Naive thymus-derived CD4-positive, alpha-beta T cell (primary cell): Measurements from ENCODE around the gene NHLRC2. TPM values are rescaled to one million over a fixed set of nuclear protein-coding genes. Genes with fewer than 3 reads are reported as not detected.

ENCODE experiments used
- ATAC-seq: fragments of 150-1000 bp; cut with Tn5 transposase; 2 replicates; pipeline ENCODE4 v1.10.0; 2021; ENCODE audit warnings: mild to moderate bottlenecking, moderate library complexity
- CTCF ChIA-PET: fragments of 350-600 bp; sonication (Branson Sonifier 250); formaldehyde crosslinking; loops from one replicate; lab custom pipeline; 2021; ENCODE audit warnings: antibody characterized with exemption; lab: Charles Lee
- POLR2A ChIA-PET: fragments of 350-600 bp; sonication (Branson Sonifier 250); formaldehyde crosslinking; loops from one replicate; lab custom pipeline; 2021; ENCODE audit warnings: antibody characterized with exemption, inconsistent platforms; lab: Charles Lee
- DNase-seq, 9 donors: peaks; one replicate each; pipeline versions ENCODE4 v3.0.0 to v3.0.0-alpha.2; 2020 to 2022; ENCODE audit warnings: mixed read lengths in 1 of 9
- H3K27ac ChIP-seq: one replicate; pipeline ENCODE4 v1.7.0; 2013; ENCODE audit warnings: mild to moderate bottlenecking, low read depth, low read length, moderate library complexity
- H3K27me3 ChIP-seq, 2 donors: one replicate each; pipeline ENCODE4 v1.7.0; 2013; ENCODE audit warnings: low read length in 2 of 2, mild to moderate bottlenecking in 2 of 2, moderate library complexity in 2 of 2; ENCODE audit not compliant: control insufficient read depth in 2 of 2, insufficient read depth in 2 of 2
- H3K36me3 ChIP-seq, 3 experiments: 1 replicate in 2 of 3; 2 replicates in 1 of 3; pipeline ENCODE4 v1.7.0; 2013; ENCODE audit warnings: low read length in 3 of 3, mild to moderate bottlenecking in 3 of 3, moderate library complexity in 1 of 3; ENCODE audit not compliant: insufficient read depth in 3 of 3, control insufficient read depth in 2 of 3
- H3K4me1 ChIP-seq, 2 donors: one replicate each; pipeline ENCODE4 v1.7.0; 2013; ENCODE audit warnings: low read length in 2 of 2, mild to moderate bottlenecking in 2 of 2, moderate library complexity in 1 of 2; ENCODE audit not compliant: control insufficient read depth in 2 of 2, insufficient read depth in 2 of 2
- H3K4me3 ChIP-seq: 2 replicates; pipeline ENCODE4 v1.7.0; 2013; ENCODE audit warnings: mild to moderate bottlenecking, low read length
- H3K9me3 ChIP-seq, 3 experiments: 1 replicate in 2 of 3; 2 replicates in 1 of 3; pipeline ENCODE4 v1.7.0; 2013; ENCODE audit warnings: low read length in 3 of 3; ENCODE audit not compliant: control insufficient read depth in 2 of 3
- H3K27ac Mint-ChIP-seq, 9 donors: one replicate each; pipeline ENCODE4 v1.8.0; 2020 to 2022; ENCODE audit warnings: mixed read lengths in 9 of 9, mild to moderate bottlenecking in 8 of 9, moderate library complexity in 5 of 9, inconsistent platforms in 2 of 9
- H3K27me3 Mint-ChIP-seq, 5 donors: one replicate each; pipeline ENCODE4 v1.8.0; 2021 to 2022; ENCODE audit warnings: mixed read lengths in 5 of 5, mild to moderate bottlenecking in 1 of 5
- H3K36me3 Mint-ChIP-seq, 5 donors: one replicate each; pipeline ENCODE4 v1.8.0; 2020 to 2022; ENCODE audit warnings: mixed read lengths in 5 of 5, mild to moderate bottlenecking in 3 of 5, inconsistent platforms in 1 of 5
- H3K4me1 Mint-ChIP-seq, 7 donors: one replicate each; pipeline ENCODE4 v1.8.0; 2020 to 2022; ENCODE audit warnings: mixed read lengths in 7 of 7, mild to moderate bottlenecking in 3 of 7, inconsistent platforms in 1 of 7
- H3K4me3 Mint-ChIP-seq, 10 donors: one replicate each; pipeline ENCODE4 v1.8.0; 2020 to 2022; ENCODE audit warnings: mild to moderate bottlenecking in 10 of 10, mixed read lengths in 10 of 10, moderate library complexity in 6 of 10, inconsistent platforms in 2 of 10
- H3K9me3 Mint-ChIP-seq, 11 donors: one replicate each; pipeline ENCODE4 v1.8.0; 2020 to 2022; ENCODE audit warnings: mixed read lengths in 11 of 11, mild to moderate bottlenecking in 4 of 11, inconsistent platforms in 1 of 11, moderate library complexity in 1 of 11
- intact Hi-C, 2 donors: fragments of 100-400 bp; cut with micrococcal nuclease; formaldehyde crosslinking; loops; one replicate each; pipeline ENCODE4 v1.15.1; 2023
- polyA plus RNA-seq, 2 donors: library from polyadenylated mRNA; unstranded; fragments of 300-500 nt; fragmentation: Illumina TruSeq; gene quantifications; one replicate each; pipeline ENCODE4 v1.2.3, GENCODE V29; 2021
- total RNA-seq, 6 experiments: library from RNA in 5 of 6; stranded (reverse) in 5 of 6; gene quantifications; 1 replicate in 5 of 6; 2 replicates in 1 of 6; pipeline ENCODE4 v1.2.3 and lab custom pipeline; 2021 to 2026

Gene NHLRC2
- total and polyA plus RNA-seq, 7 experiments from 2014 or later, result 4.2 to 25.9 (median 13.2) TPM

DNA sequence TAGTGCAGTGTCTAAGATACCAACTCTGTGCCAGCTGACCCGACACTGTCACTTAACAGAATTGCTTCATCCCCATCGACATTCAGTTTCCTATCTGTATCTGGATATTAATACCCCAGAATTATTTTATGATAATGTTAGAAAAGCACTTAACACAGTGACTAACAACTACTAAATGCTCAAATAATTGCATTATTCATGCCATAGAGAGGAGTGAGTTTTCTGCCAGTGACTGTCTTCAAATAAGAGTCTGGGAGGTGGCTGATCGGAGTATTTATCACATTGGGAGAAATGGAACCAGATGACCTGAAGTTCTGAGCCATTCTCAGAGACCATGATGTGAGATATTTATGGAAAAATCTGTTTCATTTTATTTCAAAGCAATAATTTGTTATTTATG, 65.7 kb downstream of the NHLRC2 start:
- Histone ChIP-seq H3K27ac (no peak overlapping the region), H3K27me3 (no peaks in the 10 kb centered on the region), H3K9me3 (peaks cover 0 to 6% (median 0%) of the 10 kb centered on the region in 3 experiments), H3K4me1 (no peaks in the 10 kb centered on the region), H3K4me3 (no peak overlapping the region), H3K36me3 (no peaks in the 10 kb centered on the region)
- ATAC-seq, result no peak
- ChIA-PET CTCF (no interaction called here), POLR2A (no interaction called here)
- peaks cover 5 to 14% (median 7%) of the 10 kb centered on the region in 5 donors for H3K36me3 Mint-ChIP-seq
- H3K4me3 Mint-ChIP-seq, result no peak overlapping the region
- H3K27ac Mint-ChIP-seq, result no peak overlapping the region
- peaks cover 0 to 2% (median 0%) of the 10 kb centered on the region in 7 donors for H3K4me1 Mint-ChIP-seq
- H3K27me3 Mint-ChIP-seq, result peaks cover 5 to 25% (median 15%) of the 10 kb centered on the region in 5 donors
- DNase-seq, result no peak
- peaks cover 0 to 16% (median 6%) of the 10 kb centered on the region in 11 donors for H3K9me3 Mint-ChIP-seq
- intact Hi-C loops, result loop anchor here in 1 of 2 donors (5.0 kb wide), 1 partner anchor 62 kb away; no protein-coding TSS in a partner anchor

- Mint-ChIP-seq H3K4me3 (no peak overlapping the region), H3K27me3 (peaks cover 6 to 26% (median 16%) of the 10 kb centered on the region in 5 donors), H3K27ac (no peak overlapping the region), H3K4me1 (peaks cover 0 to 2% (median 0%) of the 10 kb centered on the region in 7 donors), H3K36me3 (peaks cover 5 to 14% (median 7%) of the 10 kb centered on the region in 5 donors), H3K9me3 (peaks cover 0 to 19% (median 8%) of the 10 kb centered on the region in 11 donors)
- no peak for ATAC-seq
- no peaks in the 10 kb centered on the region for H3K36me3 ChIP-seq
- DNase-seq, result no peak
- H3K27ac ChIP-seq, result no peak overlapping the region
- ChIA-PET CTCF (no interaction called here), POLR2A (no interaction called here)
- no peaks in the 10 kb centered on the region for H3K4me1 ChIP-seq
- H3K27me3 ChIP-seq, result no peaks in the 10 kb centered on the region
- intact Hi-C loops, result loop anchor here in 1 of 2 donors (5.0 kb wide), 1 partner anchor 61 kb away; no protein-coding TSS in a partner anchor
- no peak overlapping the region for H3K4me3 ChIP-seq
- peaks cover 0 to 6% (median 0%) of the 10 kb centered on the region in 3 experiments for H3K9me3 ChIP-seq
These were observed 66.4 kb downstream of the NHLRC2 start for GRCh38 chr10:113920875-113921274.

- peaks cover 5 to 14% (median 7%) of the 10 kb centered on the region in 5 donors for H3K36me3 Mint-ChIP-seq
- no peak for ATAC-seq
- H3K4me1 ChIP-seq, result no peaks in the 10 kb centered on the region
- ChIA-PET POLR2A (no interaction called here), CTCF (no interaction called here)
- H3K9me3 Mint-ChIP-seq, result peaks cover 0 to 24% (median 10%) of the 10 kb centered on the region in 11 donors
- H3K27ac Mint-ChIP-seq, result no peak overlapping the region
- H3K27me3 ChIP-seq, result no peaks in the 10 kb centered on the region
- H3K27ac ChIP-seq, result no peak overlapping the region
- H3K4me3 ChIP-seq, result no peak overlapping the region
- no peak for DNase-seq
- intact Hi-C loops, result loop anchor here in 1 of 2 donors (5.0 kb wide), 1 partner anchor 61 kb away; no protein-coding TSS in a partner anchor
- no peak overlapping the region for H3K4me3 Mint-ChIP-seq
- H3K4me1 Mint-ChIP-seq, result peaks cover 0 to 2% (median 0%) of the 10 kb centered on the region in 7 donors
- H3K36me3 ChIP-seq, result no peaks in the 10 kb centered on the region
- peaks cover 15 to 29% (median 16%) of the 10 kb centered on the region in 5 donors for H3K27me3 Mint-ChIP-seq
- H3K9me3 ChIP-seq, result peaks cover 0 to 6% (median 0%) of the 10 kb centered on the region in 3 experiments
These were observed 67.3 kb downstream of the NHLRC2 start for GRCh38 chr10:113921561-113922370.

- H3K27me3 Mint-ChIP-seq, result peaks cover 20 to 37% (median 24%) of the 10 kb centered on the region in 5 donors
- H3K27ac Mint-ChIP-seq, result no peak overlapping the region
- Histone ChIP-seq H3K9me3 (peaks cover 0 to 6% (median 0%) of the 10 kb centered on the region in 3 experiments), H3K4me1 (no peaks in the 10 kb centered on the region), H3K27ac (no peak overlapping the region), H3K4me3 (no peak overlapping the region), H3K36me3 (no peaks in the 10 kb centered on the region), H3K27me3 (no peaks in the 10 kb centered on the region)
- peaks cover 0 to 7% (median 2%) of the 10 kb centered on the region in 5 donors for H3K36me3 Mint-ChIP-seq
- no peak for DNase-seq
- H3K4me1 Mint-ChIP-seq, result peaks cover 0 to 2% (median 0%) of the 10 kb centered on the region in 7 donors
- peaks cover 0 to 24% (median 10%) of the 10 kb centered on the region in 11 donors for H3K9me3 Mint-ChIP-seq
- intact Hi-C loops, result loop anchor here in 1 of 2 donors (5.0 kb wide), 1 partner anchor 59 kb away; no protein-coding TSS in a partner anchor
- no peak for ATAC-seq
- POLR2A ChIA-PET, result no interaction called here
- H3K4me3 Mint-ChIP-seq, result no peak overlapping the region
- CTCF ChIA-PET, result no interaction called here
These were observed 68.5 kb downstream of the NHLRC2 start for GRCh38 chr10:113922787-113923570.

DNA sequence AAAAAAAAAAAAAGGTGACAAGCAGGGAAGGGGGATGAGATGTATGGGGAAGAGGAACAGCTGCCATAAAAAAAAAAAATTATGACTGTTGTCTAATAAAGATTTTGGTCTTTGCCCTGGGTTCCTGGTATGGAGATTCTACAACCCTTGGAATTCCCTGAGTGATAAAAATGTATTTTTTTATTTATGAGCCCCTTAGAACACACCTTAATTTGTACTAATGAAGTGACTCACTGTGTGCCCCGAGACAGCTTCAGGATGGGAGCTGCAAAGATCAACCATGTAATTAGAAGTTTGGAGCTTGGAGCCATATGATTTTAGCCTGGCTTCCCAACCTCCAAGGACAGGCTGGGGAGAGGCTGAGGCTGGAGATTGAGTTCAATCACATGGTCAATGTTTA, 69.7 kb downstream of the NHLRC2 start:
- Mint-ChIP-seq H3K36me3 (peaks cover 0 to 4% (median 2%) of the 10 kb centered on the region in 5 donors), H3K27me3 (peaks cover 20 to 43% (median 30%) of the 10 kb centered on the region in 5 donors), H3K4me3 (no peak overlapping the region), H3K27ac (no peak overlapping the region), H3K9me3 (peaks cover 0 to 24% (median 10%) of the 10 kb centered on the region in 11 donors), H3K4me1 (peaks cover 0 to 2% (median 0%) of the 10 kb centered on the region in 7 donors)
- no peak overlapping the region for H3K4me3 ChIP-seq
- ATAC-seq, result no peak
- peaks cover 0 to 6% (median 0%) of the 10 kb centered on the region in 3 experiments for H3K9me3 ChIP-seq
- intact Hi-C loops, result loop anchor here in 1 of 2 donors (5.0 kb wide), 1 partner anchor 58 kb away; no protein-coding TSS in a partner anchor
- POLR2A ChIA-PET, result no interaction called here
- no peak overlapping the region for H3K27ac ChIP-seq
- DNase-seq, result no peak
- no peaks in the 10 kb centered on the region for H3K36me3 ChIP-seq
- no peaks in the 10 kb centered on the region for H3K27me3 ChIP-seq
- CTCF ChIA-PET, result interaction anchor here (0.6 kb wide), 1 partner anchor 1070 kb away, joined by 3 read pairs; no protein-coding TSS in a partner anchor
- no peaks in the 10 kb centered on the region for H3K4me1 ChIP-seq

DNA sequence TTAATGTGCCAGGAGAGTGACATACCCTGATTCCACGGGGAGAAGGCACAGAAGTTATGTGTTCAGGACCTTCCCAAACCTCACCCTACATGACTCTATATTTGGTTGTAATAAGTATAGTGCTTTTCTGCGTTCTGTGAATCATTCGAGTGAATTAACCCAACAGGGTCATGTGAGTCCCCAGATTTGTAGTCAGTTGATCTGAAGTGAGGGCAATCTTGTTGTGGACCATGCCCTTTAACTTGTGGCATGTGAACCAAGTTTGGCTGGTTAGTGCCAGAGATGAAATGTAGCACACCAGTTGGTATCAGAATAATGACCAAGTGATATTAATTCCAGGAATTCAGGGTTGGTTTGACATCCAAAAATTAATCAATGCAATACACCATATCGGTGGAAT, 70.2 kb downstream of the NHLRC2 start:
- H3K27ac ChIP-seq, result no peak overlapping the region
- H3K36me3 ChIP-seq, result no peaks in the 10 kb centered on the region
- ATAC-seq (no peak), DNase-seq (no peak)
- H3K4me3 ChIP-seq, result no peak overlapping the region
- Mint-ChIP-seq H3K4me1 (peaks cover 0 to 2% (median 0%) of the 10 kb centered on the region in 7 donors), H3K9me3 (peaks cover 0 to 24% (median 10%) of the 10 kb centered on the region in 11 donors), H3K27me3 (peaks cover 20 to 46% (median 31%) of the 10 kb centered on the region in 5 donors), H3K4me3 (no peak overlapping the region), H3K36me3 (peaks cover 0 to 4% (median 2%) of the 10 kb centered on the region in 5 donors), H3K27ac (no peak overlapping the region)
- no peaks in the 10 kb centered on the region for H3K27me3 ChIP-seq
- ChIA-PET POLR2A (no interaction called here), CTCF (no interaction called here)
- peaks cover 0 to 6% (median 0%) of the 10 kb centered on the region in 3 experiments for H3K9me3 ChIP-seq
- intact Hi-C loops, result loop anchor here in 1 of 2 donors (5.0 kb wide), 1 partner anchor 58 kb away; no protein-coding TSS in a partner anchor
- no peaks in the 10 kb centered on the region for H3K4me1 ChIP-seq
